ENCODE results near the gene SLC22A1. TPM values are rescaled to one million over a fixed set of nuclear protein-coding genes. Genes with fewer than 3 reads are reported as not detected.

The SLC22A1 gene
- total RNA-seq, 1 experiment from 2014 or later, result 0.98 TPM

DNA sequence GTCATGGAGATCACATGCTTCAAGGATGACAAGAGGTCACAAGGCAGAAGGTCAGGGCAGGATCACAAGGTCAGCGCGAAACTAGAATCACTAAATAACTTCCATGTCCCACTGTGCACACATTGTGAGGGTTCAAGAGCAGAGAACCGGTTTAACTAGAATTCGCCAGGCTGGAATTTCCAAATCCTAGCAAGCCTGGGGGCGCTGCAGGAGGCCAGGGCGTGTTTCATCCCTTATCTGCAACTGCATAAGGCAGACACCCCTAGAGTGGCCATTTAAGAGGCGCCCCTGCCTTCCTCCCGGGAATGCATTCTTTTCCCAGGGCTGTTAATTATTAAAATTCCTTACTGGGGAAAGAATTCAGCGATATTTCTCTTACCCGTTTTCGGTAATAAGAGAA, 40.2 kb upstream of the SLC22A1 start:
- Histone ChIP-seq H3K9me3 (ENCODE audit: control insufficient read depth, insufficient read depth, low read depth, low read length) (no peaks in the 10 kb centered on the region), H3K4me1 (ENCODE audit: control insufficient read depth, insufficient read depth, low read length) (no peaks in the 10 kb centered on the region), H3K27me3 (ENCODE audit: control insufficient read depth, insufficient read depth, low read length) (no peaks in the 10 kb centered on the region), H3K27ac (ENCODE audit: low read length) (no peak overlapping the region), H3K36me3 (ENCODE audit: control insufficient read depth, insufficient read depth, low read length) (peaks cover 5% of the 10 kb centered on the region), H3K4me3 (ENCODE audit: low read depth in 2 of 2, low read length in 2 of 2) (no peak overlapping the region)
- ATAC-seq, result no peak
- POLR2A ChIA-PET, result no interaction called here
- no peak for DNase-seq (ENCODE audit: low read depth, low spot score)
- intact Hi-C loops (cut with micrococcal nuclease; ENCODE audit: unreplicated experiment) (no loop called here), in situ Hi-C loops (cut with HindIII; ENCODE audit: low pct_unique_long_range_greater_than_20kb, low sequenced_read_pairs) (no loop called here)
- no TSS peak for BruUV-seq (replicated peaks)
- CTCF ChIA-PET, result interaction anchor here (0.7 kb wide), 2 partner anchors 183 to 691 kb away, joined by 3 to 4 read pairs; no protein-coding TSS in a partner anchor
- TF ChIP-seq SIN3A (IDR thresholded peaks at IDR 0.05; ENCODE audit: borderline replicate concordance, insufficient read depth, low read depth, low read length) (no peak), POLR2AphosphoS5 (IDR thresholded peaks at IDR 0.05; ENCODE audit: low read depth, low read length) (no peak), TCF7L2 (IDR thresholded peaks at IDR 0.05; ENCODE audit: low read depth, low read length) (no peak)
- TF ChIP-seq, protein P1, sequence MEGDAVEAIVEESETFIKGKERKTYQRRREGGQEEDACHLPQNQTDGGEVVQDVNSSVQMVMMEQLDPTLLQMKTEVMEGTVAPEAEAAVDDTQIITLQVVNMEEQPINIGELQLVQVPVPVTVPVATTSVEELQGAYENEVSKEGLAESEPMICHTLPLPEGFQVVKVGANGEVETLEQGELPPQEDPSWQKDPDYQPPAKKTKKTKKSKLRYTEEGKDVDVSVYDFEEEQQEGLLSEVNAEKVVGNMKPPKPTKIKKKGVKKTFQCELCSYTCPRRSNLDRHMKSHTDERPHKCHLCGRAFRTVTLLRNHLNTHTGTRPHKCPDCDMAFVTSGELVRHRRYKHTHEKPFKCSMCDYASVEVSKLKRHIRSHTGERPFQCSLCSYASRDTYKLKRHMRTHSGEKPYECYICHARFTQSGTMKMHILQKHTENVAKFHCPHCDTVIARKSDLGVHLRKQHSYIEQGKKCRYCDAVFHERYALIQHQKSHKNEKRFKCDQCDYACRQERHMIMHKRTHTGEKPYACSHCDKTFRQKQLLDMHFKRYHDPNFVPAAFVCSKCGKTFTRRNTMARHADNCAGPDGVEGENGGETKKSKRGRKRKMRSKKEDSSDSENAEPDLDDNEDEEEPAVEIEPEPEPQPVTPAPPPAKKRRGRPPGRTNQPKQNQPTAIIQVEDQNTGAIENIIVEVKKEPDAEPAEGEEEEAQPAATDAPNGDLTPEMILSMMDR (IDR thresholded peaks at IDR 0.05), result no peak
- TF ChIP-seq, protein P2, sequence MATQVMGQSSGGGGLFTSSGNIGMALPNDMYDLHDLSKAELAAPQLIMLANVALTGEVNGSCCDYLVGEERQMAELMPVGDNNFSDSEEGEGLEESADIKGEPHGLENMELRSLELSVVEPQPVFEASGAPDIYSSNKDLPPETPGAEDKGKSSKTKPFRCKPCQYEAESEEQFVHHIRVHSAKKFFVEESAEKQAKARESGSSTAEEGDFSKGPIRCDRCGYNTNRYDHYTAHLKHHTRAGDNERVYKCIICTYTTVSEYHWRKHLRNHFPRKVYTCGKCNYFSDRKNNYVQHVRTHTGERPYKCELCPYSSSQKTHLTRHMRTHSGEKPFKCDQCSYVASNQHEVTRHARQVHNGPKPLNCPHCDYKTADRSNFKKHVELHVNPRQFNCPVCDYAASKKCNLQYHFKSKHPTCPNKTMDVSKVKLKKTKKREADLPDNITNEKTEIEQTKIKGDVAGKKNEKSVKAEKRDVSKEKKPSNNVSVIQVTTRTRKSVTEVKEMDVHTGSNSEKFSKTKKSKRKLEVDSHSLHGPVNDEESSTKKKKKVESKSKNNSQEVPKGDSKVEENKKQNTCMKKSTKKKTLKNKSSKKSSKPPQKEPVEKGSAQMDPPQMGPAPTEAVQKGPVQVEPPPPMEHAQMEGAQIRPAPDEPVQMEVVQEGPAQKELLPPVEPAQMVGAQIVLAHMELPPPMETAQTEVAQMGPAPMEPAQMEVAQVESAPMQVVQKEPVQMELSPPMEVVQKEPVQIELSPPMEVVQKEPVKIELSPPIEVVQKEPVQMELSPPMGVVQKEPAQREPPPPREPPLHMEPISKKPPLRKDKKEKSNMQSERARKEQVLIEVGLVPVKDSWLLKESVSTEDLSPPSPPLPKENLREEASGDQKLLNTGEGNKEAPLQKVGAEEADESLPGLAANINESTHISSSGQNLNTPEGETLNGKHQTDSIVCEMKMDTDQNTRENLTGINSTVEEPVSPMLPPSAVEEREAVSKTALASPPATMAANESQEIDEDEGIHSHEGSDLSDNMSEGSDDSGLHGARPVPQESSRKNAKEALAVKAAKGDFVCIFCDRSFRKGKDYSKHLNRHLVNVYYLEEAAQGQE (IDR thresholded peaks at IDR 0.05; ENCODE audit: insufficient read depth in 1 of 2, low read depth in 2 of 2, low read length in 1 of 2), result no peak

DNA sequence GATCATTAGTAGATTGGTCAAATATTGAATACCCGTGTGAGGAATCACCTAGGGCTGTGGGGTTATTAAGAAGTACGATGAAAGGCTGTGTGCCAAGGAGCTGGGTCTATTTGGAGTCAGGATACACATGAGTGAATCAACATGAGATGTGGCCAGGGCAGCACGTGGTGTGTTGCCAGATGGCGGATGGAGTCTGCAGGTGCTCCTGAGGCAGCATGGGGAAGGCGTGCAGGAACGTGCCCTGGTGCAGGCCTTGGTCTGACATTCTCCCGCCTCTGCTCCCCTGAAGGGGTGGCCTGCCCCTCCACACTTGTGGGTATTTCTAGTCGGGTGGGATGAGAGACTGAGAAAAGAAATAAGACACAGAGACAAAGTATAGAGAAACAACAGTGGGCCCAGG, 39.0 kb upstream of the SLC22A1 start:
- H3K27ac ChIP-seq (ENCODE audit: low read length), result no peak overlapping the region
- no peak for ATAC-seq
- H3K36me3 ChIP-seq (ENCODE audit: control insufficient read depth, insufficient read depth, low read length), result peaks cover 5% of the 10 kb centered on the region
- ChIA-PET POLR2A (no interaction called here), CTCF (no interaction called here)
- H3K4me3 ChIP-seq (ENCODE audit: low read depth in 2 of 2, low read length in 2 of 2), result no peak overlapping the region
- no peaks in the 10 kb centered on the region for H3K4me1 ChIP-seq (ENCODE audit: control insufficient read depth, insufficient read depth, low read length)
- in situ Hi-C loops (cut with HindIII; ENCODE audit: low pct_unique_long_range_greater_than_20kb, low sequenced_read_pairs) (no loop called here), intact Hi-C loops (cut with micrococcal nuclease; ENCODE audit: unreplicated experiment) (no loop called here)
- BruUV-seq (replicated peaks), result no TSS peak
- no peaks in the 10 kb centered on the region for H3K27me3 ChIP-seq (ENCODE audit: control insufficient read depth, insufficient read depth, low read length)
- no peak for TF ChIP-seq TCF7L2 (IDR thresholded peaks at IDR 0.05; ENCODE audit: low read depth, low read length)
- TF ChIP-seq SIN3A (IDR thresholded peaks at IDR 0.05; ENCODE audit: borderline replicate concordance, insufficient read depth, low read depth, low read length), result no peak
- TF ChIP-seq, protein P1 (IDR thresholded peaks at IDR 0.05), result no peak
- TF ChIP-seq POLR2AphosphoS5 (IDR thresholded peaks at IDR 0.05; ENCODE audit: low read depth, low read length), result no peak
- TF ChIP-seq, protein P2 (IDR thresholded peaks at IDR 0.05; ENCODE audit: insufficient read depth in 1 of 2, low read depth in 2 of 2, low read length in 1 of 2), result no peak
- no peaks in the 10 kb centered on the region for H3K9me3 ChIP-seq (ENCODE audit: control insufficient read depth, insufficient read depth, low read depth, low read length)
- no peak for DNase-seq (ENCODE audit: low read depth, low spot score)

Data from Panc1 (cell line).